ENCODE data around the gene CELA2A. TPM values are rescaled to one million over a fixed set of nuclear protein-coding genes. Genes with fewer than 3 reads are reported as not detected.

CELA2A gene
- total and polyA plus RNA-seq, 2 donors (not counting 3 experiments of a cell fraction or from before 2014, with no cell fraction given) = not detected

DNA sequence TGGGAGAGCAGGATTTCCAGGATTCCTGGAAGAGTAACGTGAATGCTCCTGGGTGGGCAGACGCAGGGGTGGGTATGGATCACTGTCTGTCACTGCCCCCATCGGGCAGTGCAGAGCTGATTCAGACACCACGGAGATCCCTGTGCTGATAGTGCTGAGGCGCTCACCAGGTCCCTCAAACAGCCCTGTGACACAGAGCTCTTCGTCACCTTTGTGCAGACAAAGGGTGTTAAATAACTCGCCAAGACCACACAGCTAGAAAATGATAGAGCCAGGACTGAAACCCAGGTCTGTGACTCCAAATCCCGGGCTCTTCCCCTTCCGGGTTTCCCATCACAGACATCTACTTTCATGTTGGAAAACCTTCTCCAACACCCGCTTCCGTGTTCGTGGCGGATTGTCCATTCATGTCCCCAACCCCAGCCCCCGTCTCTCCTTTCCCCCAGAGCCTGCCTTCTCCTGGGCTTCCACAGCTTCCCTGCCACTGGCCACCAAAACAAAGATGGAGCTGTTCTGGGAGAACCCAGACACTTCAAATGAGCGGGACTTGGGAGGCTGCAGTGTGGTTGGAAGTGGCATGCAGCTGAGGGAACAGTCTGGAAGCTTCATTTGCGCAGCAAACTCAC lies 44.2 kb upstream of the CELA2A start:
- CTCF ChIA-PET = interaction anchor here (1.1 to 4.0 kb wide), 8 partner anchors 15 to 88 kb away, joined by 3 to 33 read pairs (median 6); no protein-coding TSS in a partner anchor
- no peaks in the 10 kb centered on the region for H3K27me3 ChIP-seq (ENCODE audit: control insufficient read depth in 2 of 2, insufficient read depth in 2 of 2, low read length in 2 of 2)
- no peaks in the 10 kb centered on the region for H4K20me1 ChIP-seq (replicated peaks; ENCODE audit: control insufficient read depth, extremely low read depth, insufficient read depth, low read length)
- H3K9me1 ChIP-seq (replicated peaks; ENCODE audit: control insufficient read depth, extremely low read depth, insufficient read depth, low read length) = no peaks in the 10 kb centered on the region
- H3K27ac ChIP-seq (ENCODE audit: insufficient read depth, low read depth, low read length) = peak overlapping the region; percentile 40
- peaks cover 62% of the 10 kb centered on the region for H3K79me2 ChIP-seq (ENCODE audit: control insufficient read depth, insufficient read depth, low read length)
- H3K36me3 ChIP-seq (ENCODE audit: control insufficient read depth in 2 of 2, extremely low read depth in 1 of 2, insufficient read depth in 2 of 2, low read length in 2 of 2) = peaks cover 0 to 4% of the 10 kb centered on the region in 2 experiments
- POLR2A ChIA-PET = no interaction called here
- peaks cover 49% of the 10 kb centered on the region for H3K4me1 ChIP-seq (ENCODE audit: control insufficient read depth, extremely low read depth, insufficient read depth, low read length)
- intact Hi-C loops (cut with micrococcal nuclease) = loop anchor here (10.0 kb wide), 1 partner anchor 407 kb away; no protein-coding TSS in a partner anchor
- H3K9ac ChIP-seq (replicated peaks; ENCODE audit: extremely low read depth, insufficient read depth, low read length) = no peak overlapping the region
- peak overlapping the region; percentile 69 for H3K4me2 ChIP-seq (ENCODE audit: insufficient read depth, low read length)
- FAIRE-seq (peak; percentile 63), DNase-seq (ENCODE audit: low read depth, low spot score) (peak; percentile 15)
- TF ChIP-seq POLR2AphosphoS5 (IDR thresholded peaks at IDR 0.05; ENCODE audit: insufficient read depth, low read depth, low read length) (no peak), GATA2 (IDR thresholded peaks at IDR 0.05; ENCODE audit: insufficient read depth, insufficient read length, low read depth, low read length) (peak; percentile 80)
- dilution Hi-C loops (cut with MboI; ENCODE audit: extremely low pct_ligation_motif_present, low sequenced_read_pairs) = loop anchor here (10.0 kb wide), 1 partner anchor 87 kb away; no protein-coding TSS in a partner anchor
- no peaks in the 10 kb centered on the region for H3K9me3 ChIP-seq (replicated peaks; ENCODE audit: control insufficient read depth, insufficient read depth, low read length)
- H2AFZ ChIP-seq (ENCODE audit: low read depth, low read length) = no peak overlapping the region
- BruUV-seq (replicated peaks) = no TSS peak
- peak overlapping the region in 2 of 3 experiments; percentile 4 to 82 for H3K4me3 ChIP-seq (replicated peaks in 1 of 3; ENCODE audit: insufficient read depth in 1 of 3, low read depth in 1 of 3, low read length in 3 of 3)

GRCh38 chr1:15412843-15413242 lies 43.7 kb upstream of the CELA2A start:
- ChIA-PET CTCF (interaction anchor here (1.1 to 4.0 kb wide), 8 partner anchors 15 to 89 kb away, joined by 3 to 33 read pairs (median 6); no protein-coding TSS in a partner anchor), POLR2A (no interaction called here)
- peaks cover 0 to 4% of the 10 kb centered on the region in 2 experiments for H3K36me3 ChIP-seq (ENCODE audit: control insufficient read depth in 2 of 2, extremely low read depth in 1 of 2, insufficient read depth in 2 of 2, low read length in 2 of 2)
- peaks cover 53% of the 10 kb centered on the region for H3K4me1 ChIP-seq (ENCODE audit: control insufficient read depth, extremely low read depth, insufficient read depth, low read length)
- dilution Hi-C loops (cut with MboI; ENCODE audit: extremely low pct_ligation_motif_present, low sequenced_read_pairs) (loop anchor here (10.0 kb wide), 1 partner anchor 88 kb away; no protein-coding TSS in a partner anchor), intact Hi-C loops (cut with micrococcal nuclease) (loop anchor here (10.0 kb wide), 1 partner anchor 408 kb away; no protein-coding TSS in a partner anchor)
- peak overlapping the region; percentile 40 for H3K27ac ChIP-seq (ENCODE audit: insufficient read depth, low read depth, low read length)
- H3K9me3 ChIP-seq (replicated peaks; ENCODE audit: control insufficient read depth, insufficient read depth, low read length) = no peaks in the 10 kb centered on the region
- H2AFZ ChIP-seq (ENCODE audit: low read depth, low read length) = no peak overlapping the region
- FAIRE-seq (peak; percentile 83), DNase-seq (ENCODE audit: low read depth, low spot score) (peak; percentile 62)
- no peaks in the 10 kb centered on the region for H3K9me1 ChIP-seq (replicated peaks; ENCODE audit: control insufficient read depth, extremely low read depth, insufficient read depth, low read length)
- no peaks in the 10 kb centered on the region for H3K27me3 ChIP-seq (ENCODE audit: control insufficient read depth in 2 of 2, insufficient read depth in 2 of 2, low read length in 2 of 2)
- H3K4me3 ChIP-seq (replicated peaks in 1 of 3; ENCODE audit: insufficient read depth in 1 of 3, low read depth in 1 of 3, low read length in 3 of 3) = peak overlapping the region in 1 of 3 experiments; percentile 4
- H3K9ac ChIP-seq (replicated peaks; ENCODE audit: extremely low read depth, insufficient read depth, low read length) = no peak overlapping the region
- H3K4me2 ChIP-seq (ENCODE audit: insufficient read depth, low read length) = peak overlapping the region; percentile 69
- TF ChIP-seq GATA2 (IDR thresholded peaks at IDR 0.05; ENCODE audit: insufficient read depth, insufficient read length, low read depth, low read length) (no peak), EZH2 (IDR thresholded peaks at IDR 0.05; ENCODE audit: borderline replicate concordance, low read depth, low read length, severe bottlenecking) (no peak)
- no TSS peak for BruUV-seq (replicated peaks)
- no peaks in the 10 kb centered on the region for H4K20me1 ChIP-seq (replicated peaks; ENCODE audit: control insufficient read depth, extremely low read depth, insufficient read depth, low read length)
- peaks cover 66% of the 10 kb centered on the region for H3K79me2 ChIP-seq (ENCODE audit: control insufficient read depth, insufficient read depth, low read length)

All from endothelial cell of umbilical vein (primary cell).